Measurements from ENCODE around the gene POLR2A. TPM values are rescaled to one million over a fixed set of nuclear protein-coding genes. Genes with fewer than 3 reads are reported as not detected.

The POLR2A gene
- total RNA-seq, 1 experiment from 2014 or later: 72.1 TPM

DNA sequence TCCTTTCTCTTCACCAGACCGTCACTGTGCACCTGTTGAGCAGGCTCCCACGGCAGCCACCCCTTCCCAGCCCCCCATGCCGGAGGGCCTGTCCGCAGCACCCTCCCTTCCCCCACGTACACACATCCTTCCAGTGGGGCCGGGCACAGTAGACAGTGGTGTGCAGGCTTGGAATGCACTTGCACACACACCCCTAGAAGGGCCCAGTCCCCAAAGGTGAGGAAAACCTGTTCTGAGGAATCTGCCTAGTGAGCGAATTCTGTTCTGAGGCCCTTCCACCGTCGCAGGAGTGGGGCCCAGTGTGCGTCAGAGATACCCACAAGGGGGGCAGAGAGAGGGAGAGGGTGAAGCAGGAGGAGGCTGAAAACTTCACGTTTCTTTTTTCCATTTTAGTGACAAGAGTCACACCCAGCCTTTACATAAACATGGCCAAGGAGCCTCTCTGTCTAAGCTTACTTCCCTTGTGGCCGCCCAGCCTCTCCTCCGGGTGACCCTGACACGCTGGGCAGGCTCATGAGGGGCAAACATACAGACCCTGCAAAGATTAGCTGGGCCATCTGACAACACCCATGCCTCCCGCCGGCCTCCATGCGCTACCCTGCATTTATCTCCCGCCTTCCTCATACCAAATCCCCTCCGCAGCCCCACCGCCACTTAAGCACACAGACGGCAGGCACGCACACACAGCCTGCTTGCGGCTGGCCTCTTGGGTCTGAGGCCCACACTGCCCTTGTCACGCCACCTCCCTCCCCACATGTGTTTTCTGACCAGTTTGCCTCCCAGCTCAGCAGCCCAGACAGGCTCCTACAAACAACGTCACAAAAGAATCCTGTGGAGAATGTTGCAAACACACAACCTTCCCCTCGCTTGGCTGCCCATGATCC lies 6.5 kb upstream of the POLR2A start:
- peaks cover 23% of the 10 kb centered on the region for H3K4me1 ChIP-seq
- no TSS peak for BruUV-seq (replicated peaks)
- no peaks in the 10 kb centered on the region for H3K27me3 ChIP-seq (replicated peaks; ENCODE audit: control insufficient read depth, insufficient read depth, low read length)
- peak; percentile 57 to 58 for DNase-seq
- intact Hi-C loops (cut with micrococcal nuclease; ENCODE audit: unreplicated experiment): loop anchor here (5.0 kb wide), 1 partner anchor 125 kb away; the partner anchor contains the start of gene KCTD11
- peak overlapping the region; percentile 70 for H3K4me3 Mint-ChIP-seq (ENCODE audit: unreplicated experiment)
- TF ChIP-seq, protein P1, sequence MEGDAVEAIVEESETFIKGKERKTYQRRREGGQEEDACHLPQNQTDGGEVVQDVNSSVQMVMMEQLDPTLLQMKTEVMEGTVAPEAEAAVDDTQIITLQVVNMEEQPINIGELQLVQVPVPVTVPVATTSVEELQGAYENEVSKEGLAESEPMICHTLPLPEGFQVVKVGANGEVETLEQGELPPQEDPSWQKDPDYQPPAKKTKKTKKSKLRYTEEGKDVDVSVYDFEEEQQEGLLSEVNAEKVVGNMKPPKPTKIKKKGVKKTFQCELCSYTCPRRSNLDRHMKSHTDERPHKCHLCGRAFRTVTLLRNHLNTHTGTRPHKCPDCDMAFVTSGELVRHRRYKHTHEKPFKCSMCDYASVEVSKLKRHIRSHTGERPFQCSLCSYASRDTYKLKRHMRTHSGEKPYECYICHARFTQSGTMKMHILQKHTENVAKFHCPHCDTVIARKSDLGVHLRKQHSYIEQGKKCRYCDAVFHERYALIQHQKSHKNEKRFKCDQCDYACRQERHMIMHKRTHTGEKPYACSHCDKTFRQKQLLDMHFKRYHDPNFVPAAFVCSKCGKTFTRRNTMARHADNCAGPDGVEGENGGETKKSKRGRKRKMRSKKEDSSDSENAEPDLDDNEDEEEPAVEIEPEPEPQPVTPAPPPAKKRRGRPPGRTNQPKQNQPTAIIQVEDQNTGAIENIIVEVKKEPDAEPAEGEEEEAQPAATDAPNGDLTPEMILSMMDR (IDR thresholded peaks at IDR 0.05; ENCODE audit: insufficient read depth in 1 of 2, low read depth in 1 of 2, low read length in 1 of 2, severe bottlenecking in 1 of 2, unreplicated experiment in 1 of 2): no peak
- ChIA-PET CTCF (no interaction called here), POLR2A (no interaction called here)
- H3K27me3 Mint-ChIP-seq (ENCODE audit: insufficient read depth, unreplicated experiment): no peaks in the 10 kb centered on the region
- no peaks in the 10 kb centered on the region for H3K9me3 Mint-ChIP-seq (ENCODE audit: unreplicated experiment)
- H3K36me3 ChIP-seq (ENCODE audit: control insufficient read depth, insufficient read depth, low read length): no peaks in the 10 kb centered on the region
- H3K4me3 ChIP-seq (ENCODE audit: low read depth, low read length): peak overlapping the region; percentile 64
- H3K9me3 ChIP-seq: no peaks in the 10 kb centered on the region
- peaks cover 26% of the 10 kb centered on the region for H3K36me3 Mint-ChIP-seq (ENCODE audit: insufficient read depth, unreplicated experiment)
- peaks cover 35% of the 10 kb centered on the region for H3K4me1 Mint-ChIP-seq (ENCODE audit: low read depth, unreplicated experiment)
- peak overlapping the region; percentile 66 for H3K27ac Mint-ChIP-seq (ENCODE audit: unreplicated experiment)

DNA sequence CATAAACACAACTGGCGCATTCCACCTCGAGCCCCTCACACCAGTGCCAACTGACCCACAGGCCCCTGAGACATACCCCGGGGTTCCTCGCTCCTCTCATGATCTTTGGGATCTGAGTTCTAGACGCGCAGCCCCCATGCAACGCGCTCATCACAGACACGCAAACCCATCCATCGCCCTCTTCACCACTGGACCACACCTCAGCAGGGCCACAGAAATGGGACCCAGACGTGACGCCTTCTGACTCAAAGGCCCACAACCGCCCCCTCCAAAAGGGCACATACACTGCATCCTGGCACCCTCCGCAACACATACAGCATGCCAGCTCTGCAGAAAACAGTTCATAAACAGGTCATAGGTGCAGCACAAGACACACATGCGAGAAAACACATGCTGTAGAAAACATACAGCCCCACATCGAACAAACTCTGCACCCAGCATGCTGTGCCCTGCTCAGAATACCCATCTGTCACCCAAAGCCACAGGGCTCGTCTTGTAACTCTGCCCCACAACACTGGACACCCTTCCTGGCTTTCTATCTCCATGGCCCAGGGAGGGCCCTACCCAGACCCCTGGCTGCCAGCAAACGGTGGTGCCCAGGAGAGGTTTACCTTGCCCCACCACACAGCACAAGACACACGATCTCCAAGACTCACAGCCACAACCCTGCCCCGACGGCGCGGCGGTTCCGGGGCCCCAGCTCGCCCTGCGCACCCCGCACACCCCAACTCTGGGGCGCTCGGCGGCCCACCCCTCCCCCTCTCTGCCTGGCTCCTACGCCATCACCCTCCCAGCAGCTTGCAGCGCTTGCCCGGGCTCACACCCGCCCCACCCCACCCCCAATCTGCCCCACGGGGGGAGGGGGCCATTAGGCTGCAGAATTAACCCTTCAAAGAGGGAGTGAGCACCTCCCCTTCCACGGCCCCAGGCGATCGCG lies 5.6 kb upstream of the POLR2A start:
- H3K36me3 Mint-ChIP-seq (ENCODE audit: insufficient read depth, unreplicated experiment): peaks cover 28% of the 10 kb centered on the region
- CTCF ChIA-PET: no interaction called here
- TF ChIP-seq, protein P1 (IDR thresholded peaks at IDR 0.05; ENCODE audit: insufficient read depth in 1 of 2, low read depth in 1 of 2, low read length in 1 of 2, severe bottlenecking in 1 of 2, unreplicated experiment in 1 of 2): no peak
- peaks cover 23% of the 10 kb centered on the region for H3K4me1 ChIP-seq
- H3K27me3 ChIP-seq (replicated peaks; ENCODE audit: control insufficient read depth, insufficient read depth, low read length): no peaks in the 10 kb centered on the region
- no peaks in the 10 kb centered on the region for H3K36me3 ChIP-seq (ENCODE audit: control insufficient read depth, insufficient read depth, low read length)
- POLR2A ChIA-PET: no interaction called here
- peak overlapping the region; percentile 70 for H3K4me3 Mint-ChIP-seq (ENCODE audit: unreplicated experiment)
- intact Hi-C loops (cut with micrococcal nuclease; ENCODE audit: unreplicated experiment): loop anchor here (5.0 kb wide), 1 partner anchor 126 kb away; the partner anchor contains the start of gene KCTD11
- peak; percentile 9 to 44 for DNase-seq
- H3K27ac Mint-ChIP-seq (ENCODE audit: unreplicated experiment): peak overlapping the region; percentile 66
- no TSS peak for BruUV-seq (replicated peaks)
- no peaks in the 10 kb centered on the region for H3K9me3 ChIP-seq
- H3K4me3 ChIP-seq (ENCODE audit: low read depth, low read length): peak overlapping the region; percentile 64
- no peaks in the 10 kb centered on the region for H3K27me3 Mint-ChIP-seq (ENCODE audit: insufficient read depth, unreplicated experiment)
- H3K4me1 Mint-ChIP-seq (ENCODE audit: low read depth, unreplicated experiment): peaks cover 35% of the 10 kb centered on the region
- no peaks in the 10 kb centered on the region for H3K9me3 Mint-ChIP-seq (ENCODE audit: unreplicated experiment)
